ENCODE results near the gene MRM3.
"Not testable (repeated sequence)": the region's sequence is repeated elsewhere in the genome, so short reads cannot be mapped to it uniquely, and the experiment has no call there.

- TF ChIP-seq CTCF, POLR2A (IDR thresholded peaks at IDR 0.05): not testable (repeated sequence)
Measured at GRCh38 chr17:805886-806285, 23.7 kb downstream of the MRM3 start.

All from transverse colon (tissue), 3 donors.